ENCODE results near the gene ZNF211.

The ZNF211 gene

GRCh38 chr19:57656346-57656745 lies 23.4 kb downstream of the ZNF211 start:
- no peak for DNase-seq

- DNase-seq, result no peak
These were observed 31.5 kb downstream of the ZNF211 start for GRCh38 chr19:57664269-57665127.

GRCh38 chr19:57665261-57665806 lies 32.4 kb downstream of the ZNF211 start:
- no peak for DNase-seq

GRCh38 chr19:57667228-57667627 lies 34.3 kb downstream of the ZNF211 start:
- no peak for DNase-seq

- DNase-seq, result no peak
These were observed 35.7 kb downstream of the ZNF211 start, which contains the start of gene ZSCAN4 for GRCh38 chr19:57668635-57669034. Gene ZSCAN4 (plus strand): TSS chr19:57668935. CDS start chr19:57676146, 7,211 bp downstream.

DNA sequence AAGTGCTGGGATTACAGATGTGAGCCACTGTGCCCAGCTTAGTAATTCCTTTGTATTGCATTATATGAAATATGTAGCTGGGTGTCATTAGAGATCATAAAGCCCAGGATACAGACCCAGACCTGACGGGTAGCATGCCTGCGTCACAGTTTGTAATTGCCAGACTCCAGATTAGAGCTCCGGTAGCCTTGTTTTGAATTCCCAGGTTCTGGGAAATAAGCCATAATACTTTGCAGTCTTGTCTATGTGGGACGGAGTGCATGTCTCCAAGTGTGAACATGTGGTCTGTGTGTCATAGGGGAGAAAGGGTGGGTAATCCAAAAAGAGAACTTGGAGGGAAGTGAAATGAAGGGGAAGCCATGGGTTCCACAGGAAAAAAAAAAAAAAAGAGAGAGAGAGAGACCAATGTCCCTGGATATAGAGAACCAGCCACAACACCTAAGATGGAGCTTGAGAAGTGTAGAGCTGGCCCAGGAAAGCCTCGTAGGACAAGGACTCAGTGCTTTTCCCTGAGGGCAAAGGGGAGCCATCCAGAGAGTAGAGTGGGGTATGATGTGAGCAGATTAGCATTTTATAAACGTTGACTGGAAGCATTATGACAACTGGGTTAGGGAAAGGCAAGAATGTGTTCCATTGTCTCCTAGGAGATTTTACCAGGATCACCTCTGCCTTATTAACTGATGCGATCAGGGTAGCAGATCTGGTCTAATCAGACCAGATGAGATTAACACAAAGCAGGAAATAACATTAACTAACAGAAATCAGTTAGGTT lies 38.3 kb downstream of the ZNF211 start:
- no peak for DNase-seq

- no peak for DNase-seq
These were observed 39.5 kb downstream of the ZNF211 start for GRCh38 chr19:57672466-57672865.

DNA sequence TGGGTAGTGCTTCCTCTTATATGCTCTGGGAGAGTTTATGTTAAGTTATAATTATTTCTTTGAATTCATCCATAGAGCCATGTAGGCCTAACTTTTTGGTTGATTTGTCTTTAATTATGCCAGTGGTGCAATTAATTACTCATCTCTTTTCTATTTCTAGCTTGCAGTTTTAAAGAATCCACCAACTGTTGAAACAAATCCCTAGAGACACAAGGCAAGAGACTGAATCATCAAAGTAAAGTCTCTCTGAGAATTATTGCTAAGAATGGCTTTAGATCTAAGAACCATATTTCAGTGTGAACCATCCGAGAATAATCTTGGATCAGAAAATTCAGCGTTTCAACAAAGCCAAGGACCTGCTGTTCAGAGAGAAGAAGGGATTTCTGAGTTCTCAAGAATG lies 42.9 kb downstream of the ZNF211 start:
- no peak for DNase-seq

DNA sequence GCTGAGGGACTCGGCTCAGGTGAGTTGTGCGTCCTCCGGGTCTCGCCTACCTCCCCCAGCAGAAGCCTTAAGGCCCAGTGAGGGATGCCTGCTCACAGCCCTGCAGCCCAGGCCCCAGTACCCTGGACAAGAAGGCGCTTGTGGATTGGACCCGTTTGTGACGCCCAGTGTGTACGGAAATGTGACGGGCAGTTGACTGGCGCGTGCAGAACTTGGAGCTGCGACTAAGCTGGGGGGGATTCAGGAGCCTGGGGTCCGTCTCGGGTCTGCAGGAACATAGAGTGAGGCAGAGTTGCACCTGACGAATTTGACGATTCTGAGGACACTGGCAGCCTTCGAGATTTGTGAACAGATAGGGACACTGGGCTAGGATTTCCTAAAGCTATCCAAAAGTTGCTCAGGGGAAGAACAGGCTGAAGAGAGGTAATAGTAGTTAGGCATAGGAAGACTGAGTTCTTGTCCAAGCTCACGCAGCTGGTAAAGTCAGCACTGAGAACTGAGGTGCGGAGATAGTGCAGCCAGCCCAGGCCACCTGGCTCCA lies 49.3 kb downstream of the ZNF211 start:
- no peak for DNase-seq

- DNase-seq, result no peak
These were observed 53.8 kb downstream of the ZNF211 start for GRCh38 chr19:57686727-57687126.

GRCh38 chr19:57687363-57688010 lies 54.5 kb downstream of the ZNF211 start:
- DNase-seq, result no peak

- DNase-seq, result no peak
These were observed 55.2 kb downstream of the ZNF211 start for GRCh38 chr19:57688011-57688763.

GRCh38 chr19:57689750-57690149 lies 56.8 kb downstream of the ZNF211 start:
- no peak for DNase-seq
